Stimulated activated naive CD8-positive, alpha-beta T cell treated with anti-CD3 and anti-CD28 coated beads, Interleukin-15, Interleukin-2, amounts not matched to agents 100 U/mL and 50 U/mL, for 24 hours (primary cell): ENCODE measurements around the gene NYAP1.

ENCODE experiments used
- ATAC-seq: fragments of 150-1000 bp; cut with Tn5 transposase; one replicate; pipeline ENCODE4 v1.10.0; 2021
- DNase-seq: peaks from one replicate; pipeline ENCODE4 v3.0.0; 2021

NYAP1 gene

GRCh38 chr7:100544386-100544785 lies 60.7 kb downstream of the NYAP1 start:
- ATAC-seq (no peak), DNase-seq (no peak)
